WTC11 (cell line): ENCODE measurements around the gene CAPZB. TPM values are rescaled to one million over a fixed set of nuclear protein-coding genes. Genes with fewer than 3 reads are reported as not detected.
A peak's percentile ranks its signal among the peaks of the same experiment; 100 is the strongest.

Experiments used
- ATAC-seq: fragments of 200-7000 bp; cut with Tn5 transposase; 2 replicates; pipeline ENCODE4 v1.10.0; 2021; ENCODE audit warnings: mild to moderate bottlenecking, moderate library complexity
- CTCF ChIA-PET: fragments of 300-600 bp; sonication (Branson Sonifier 250); formaldehyde crosslinking; loops from one replicate; lab custom pipeline; 2021; ENCODE audit warnings: antibody characterized with exemption; lab: Charles Lee
- POLR2A ChIA-PET: fragments of 350-600 bp; sonication (Branson Sonifier 250); formaldehyde crosslinking; loops from one replicate; lab custom pipeline; 2021; ENCODE audit warnings: antibody characterized with exemption; lab: Charles Lee
- DNase-seq: peaks from one replicate; pipeline ENCODE4 v3.0.0; 2021; ENCODE audit warnings: low spot score
- H3K27ac Mint-ChIP-seq: 2 replicates; pipeline ENCODE4 v1.8.0; 2021; ENCODE audit warnings: mixed read lengths
- H3K27me3 Mint-ChIP-seq: 2 replicates; pipeline ENCODE4 v1.8.0; 2021; ENCODE audit warnings: low read depth, mild to moderate bottlenecking, moderate library complexity, mixed read lengths
- H3K36me3 Mint-ChIP-seq: 2 replicates; pipeline ENCODE4 v1.8.0; 2021; ENCODE audit warnings: mixed read lengths
- H3K4me1 Mint-ChIP-seq: 2 replicates; pipeline ENCODE4 v1.8.0; 2022; ENCODE audit warnings: mixed read lengths
- H3K4me3 Mint-ChIP-seq: 2 replicates; pipeline ENCODE4 v1.8.0; 2021; ENCODE audit warnings: mild to moderate bottlenecking, moderate library complexity, mixed read lengths
- H3K9me3 Mint-ChIP-seq: 2 replicates; pipeline ENCODE4 v1.8.0; 2021; ENCODE audit warnings: mixed read lengths
- CBFB ChIP-seq: sonication (generic); formaldehyde crosslinking; IDR thresholded peaks from 2 replicates; pipeline ENCODE4 v1.8.1; 2022; ENCODE audit warnings: mild to moderate bottlenecking, low read depth, missing genetic modification reagents
- JAZF1 ChIP-seq: fragments of 250-450 bp; sonication (Bioruptor Pico); IDR thresholded peaks from 2 replicates; pipeline ENCODE4 v1.9.0; 2021; ENCODE audit warnings: moderate library complexity, mild to moderate bottlenecking, inconsistent platforms
- PRRX2 ChIP-seq: fragments of 250-450 bp; sonication (Bioruptor Pico); IDR thresholded peaks from 2 replicates; pipeline ENCODE4 v1.8.0; 2021; ENCODE audit warnings: mild to moderate bottlenecking
- STAT6 ChIP-seq: sonication (generic); formaldehyde crosslinking; conservative IDR thresholded peaks from 2 replicates; pipeline ENCODE4 v1.8.1; 2023; ENCODE audit warnings: mild to moderate bottlenecking, low read depth, missing genetic modification reagents, moderate library complexity
- ZBTB43 ChIP-seq: sonication (generic); formaldehyde crosslinking; IDR thresholded peaks from 2 replicates; pipeline ENCODE4 v1.8.1; 2023; ENCODE audit warnings: mild to moderate bottlenecking, missing genetic modification reagents
- total RNA-seq: library from RNA; stranded (reverse); gene quantifications from 3 replicates; pipeline ENCODE4 v1.2.3, GENCODE V29; 2021
- TF ChIP-seq, protein P1 (sequence below): sonication (generic); formaldehyde crosslinking; IDR thresholded peaks from 2 replicates; pipeline ENCODE4 v1.8.0; 2023; ENCODE audit warnings: missing genetic modification reagents, mild to moderate bottlenecking, borderline replicate concordance
- TF ChIP-seq, protein P2 (sequence below): fragments of 200-600 bp; IDR thresholded peaks from 2 replicates; pipeline ENCODE4 v1.8.0; 2022; ENCODE audit warnings: antibody characterized with exemption
- TF ChIP-seq, protein P3 (sequence below): sonication (generic); formaldehyde crosslinking; IDR thresholded peaks from 2 replicates; pipeline ENCODE4 v1.8.0; 2023; ENCODE audit warnings: mild to moderate bottlenecking, missing genetic modification reagents
- TF ChIP-seq, protein P4 (sequence below): fragments of 250-450 bp; sonication (Bioruptor Pico); IDR thresholded peaks from 2 replicates; pipeline ENCODE4 v1.9.0; 2021; ENCODE audit warnings: mild to moderate bottlenecking
- TF ChIP-seq, protein P5 (sequence below): sonication (generic); formaldehyde crosslinking; IDR thresholded peaks from 2 replicates; pipeline ENCODE4 v1.8.1; 2022; ENCODE audit warnings: mild to moderate bottlenecking, missing genetic modification reagents, moderate library complexity, borderline replicate concordance

The CAPZB gene
- total RNA-seq, 1 experiment from 2014 or later: 348 TPM

GRCh38 chr1:19398309-19398760, 87.0 kb downstream of the CAPZB start:
- ChIA-PET POLR2A (no interaction called here), CTCF (interaction anchor here (0.7 kb wide), 1 partner anchor 256 kb away, joined by 3 read pairs; no protein-coding TSS in a partner anchor)
- no peak for ATAC-seq
- Mint-ChIP-seq H3K4me3 (no peak overlapping the region), H3K4me1 (peaks cover 68% of the 10 kb centered on the region), H3K27ac (peak overlapping the region; percentile 64), H3K36me3 (peaks cover 15% of the 10 kb centered on the region; the same call in 1 of the 2 replicates), H3K27me3 (no peaks in the 10 kb centered on the region), H3K9me3 (no peaks in the 10 kb centered on the region)
- TF ChIP-seq STAT6 (CRISPR knock-in tag) (no peak), CBFB (CRISPR knock-in tag) (no peak), JAZF1 (CRISPR knock-in tag) (no peak), PRRX2 (no peak), ZBTB43 (CRISPR knock-in tag) (no peak)
- TF ChIP-seq, protein P1, sequence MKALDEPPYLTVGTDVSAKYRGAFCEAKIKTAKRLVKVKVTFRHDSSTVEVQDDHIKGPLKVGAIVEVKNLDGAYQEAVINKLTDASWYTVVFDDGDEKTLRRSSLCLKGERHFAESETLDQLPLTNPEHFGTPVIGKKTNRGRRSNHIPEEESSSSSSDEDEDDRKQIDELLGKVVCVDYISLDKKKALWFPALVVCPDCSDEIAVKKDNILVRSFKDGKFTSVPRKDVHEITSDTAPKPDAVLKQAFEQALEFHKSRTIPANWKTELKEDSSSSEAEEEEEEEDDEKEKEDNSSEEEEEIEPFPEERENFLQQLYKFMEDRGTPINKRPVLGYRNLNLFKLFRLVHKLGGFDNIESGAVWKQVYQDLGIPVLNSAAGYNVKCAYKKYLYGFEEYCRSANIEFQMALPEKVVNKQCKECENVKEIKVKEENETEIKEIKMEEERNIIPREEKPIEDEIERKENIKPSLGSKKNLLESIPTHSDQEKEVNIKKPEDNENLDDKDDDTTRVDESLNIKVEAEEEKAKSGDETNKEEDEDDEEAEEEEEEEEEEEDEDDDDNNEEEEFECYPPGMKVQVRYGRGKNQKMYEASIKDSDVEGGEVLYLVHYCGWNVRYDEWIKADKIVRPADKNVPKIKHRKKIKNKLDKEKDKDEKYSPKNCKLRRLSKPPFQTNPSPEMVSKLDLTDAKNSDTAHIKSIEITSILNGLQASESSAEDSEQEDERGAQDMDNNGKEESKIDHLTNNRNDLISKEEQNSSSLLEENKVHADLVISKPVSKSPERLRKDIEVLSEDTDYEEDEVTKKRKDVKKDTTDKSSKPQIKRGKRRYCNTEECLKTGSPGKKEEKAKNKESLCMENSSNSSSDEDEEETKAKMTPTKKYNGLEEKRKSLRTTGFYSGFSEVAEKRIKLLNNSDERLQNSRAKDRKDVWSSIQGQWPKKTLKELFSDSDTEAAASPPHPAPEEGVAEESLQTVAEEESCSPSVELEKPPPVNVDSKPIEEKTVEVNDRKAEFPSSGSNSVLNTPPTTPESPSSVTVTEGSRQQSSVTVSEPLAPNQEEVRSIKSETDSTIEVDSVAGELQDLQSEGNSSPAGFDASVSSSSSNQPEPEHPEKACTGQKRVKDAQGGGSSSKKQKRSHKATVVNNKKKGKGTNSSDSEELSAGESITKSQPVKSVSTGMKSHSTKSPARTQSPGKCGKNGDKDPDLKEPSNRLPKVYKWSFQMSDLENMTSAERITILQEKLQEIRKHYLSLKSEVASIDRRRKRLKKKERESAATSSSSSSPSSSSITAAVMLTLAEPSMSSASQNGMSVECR: no peak
- TF ChIP-seq, protein P2, sequence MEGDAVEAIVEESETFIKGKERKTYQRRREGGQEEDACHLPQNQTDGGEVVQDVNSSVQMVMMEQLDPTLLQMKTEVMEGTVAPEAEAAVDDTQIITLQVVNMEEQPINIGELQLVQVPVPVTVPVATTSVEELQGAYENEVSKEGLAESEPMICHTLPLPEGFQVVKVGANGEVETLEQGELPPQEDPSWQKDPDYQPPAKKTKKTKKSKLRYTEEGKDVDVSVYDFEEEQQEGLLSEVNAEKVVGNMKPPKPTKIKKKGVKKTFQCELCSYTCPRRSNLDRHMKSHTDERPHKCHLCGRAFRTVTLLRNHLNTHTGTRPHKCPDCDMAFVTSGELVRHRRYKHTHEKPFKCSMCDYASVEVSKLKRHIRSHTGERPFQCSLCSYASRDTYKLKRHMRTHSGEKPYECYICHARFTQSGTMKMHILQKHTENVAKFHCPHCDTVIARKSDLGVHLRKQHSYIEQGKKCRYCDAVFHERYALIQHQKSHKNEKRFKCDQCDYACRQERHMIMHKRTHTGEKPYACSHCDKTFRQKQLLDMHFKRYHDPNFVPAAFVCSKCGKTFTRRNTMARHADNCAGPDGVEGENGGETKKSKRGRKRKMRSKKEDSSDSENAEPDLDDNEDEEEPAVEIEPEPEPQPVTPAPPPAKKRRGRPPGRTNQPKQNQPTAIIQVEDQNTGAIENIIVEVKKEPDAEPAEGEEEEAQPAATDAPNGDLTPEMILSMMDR: no peak
- TF ChIP-seq, protein P3, sequence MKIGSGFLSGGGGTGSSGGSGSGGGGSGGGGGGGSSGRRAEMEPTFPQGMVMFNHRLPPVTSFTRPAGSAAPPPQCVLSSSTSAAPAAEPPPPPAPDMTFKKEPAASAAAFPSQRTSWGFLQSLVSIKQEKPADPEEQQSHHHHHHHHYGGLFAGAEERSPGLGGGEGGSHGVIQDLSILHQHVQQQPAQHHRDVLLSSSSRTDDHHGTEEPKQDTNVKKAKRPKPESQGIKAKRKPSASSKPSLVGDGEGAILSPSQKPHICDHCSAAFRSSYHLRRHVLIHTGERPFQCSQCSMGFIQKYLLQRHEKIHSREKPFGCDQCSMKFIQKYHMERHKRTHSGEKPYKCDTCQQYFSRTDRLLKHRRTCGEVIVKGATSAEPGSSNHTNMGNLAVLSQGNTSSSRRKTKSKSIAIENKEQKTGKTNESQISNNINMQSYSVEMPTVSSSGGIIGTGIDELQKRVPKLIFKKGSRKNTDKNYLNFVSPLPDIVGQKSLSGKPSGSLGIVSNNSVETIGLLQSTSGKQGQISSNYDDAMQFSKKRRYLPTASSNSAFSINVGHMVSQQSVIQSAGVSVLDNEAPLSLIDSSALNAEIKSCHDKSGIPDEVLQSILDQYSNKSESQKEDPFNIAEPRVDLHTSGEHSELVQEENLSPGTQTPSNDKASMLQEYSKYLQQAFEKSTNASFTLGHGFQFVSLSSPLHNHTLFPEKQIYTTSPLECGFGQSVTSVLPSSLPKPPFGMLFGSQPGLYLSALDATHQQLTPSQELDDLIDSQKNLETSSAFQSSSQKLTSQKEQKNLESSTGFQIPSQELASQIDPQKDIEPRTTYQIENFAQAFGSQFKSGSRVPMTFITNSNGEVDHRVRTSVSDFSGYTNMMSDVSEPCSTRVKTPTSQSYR (CRISPR knock-in tag): no peak
- TF ChIP-seq, protein P4, sequence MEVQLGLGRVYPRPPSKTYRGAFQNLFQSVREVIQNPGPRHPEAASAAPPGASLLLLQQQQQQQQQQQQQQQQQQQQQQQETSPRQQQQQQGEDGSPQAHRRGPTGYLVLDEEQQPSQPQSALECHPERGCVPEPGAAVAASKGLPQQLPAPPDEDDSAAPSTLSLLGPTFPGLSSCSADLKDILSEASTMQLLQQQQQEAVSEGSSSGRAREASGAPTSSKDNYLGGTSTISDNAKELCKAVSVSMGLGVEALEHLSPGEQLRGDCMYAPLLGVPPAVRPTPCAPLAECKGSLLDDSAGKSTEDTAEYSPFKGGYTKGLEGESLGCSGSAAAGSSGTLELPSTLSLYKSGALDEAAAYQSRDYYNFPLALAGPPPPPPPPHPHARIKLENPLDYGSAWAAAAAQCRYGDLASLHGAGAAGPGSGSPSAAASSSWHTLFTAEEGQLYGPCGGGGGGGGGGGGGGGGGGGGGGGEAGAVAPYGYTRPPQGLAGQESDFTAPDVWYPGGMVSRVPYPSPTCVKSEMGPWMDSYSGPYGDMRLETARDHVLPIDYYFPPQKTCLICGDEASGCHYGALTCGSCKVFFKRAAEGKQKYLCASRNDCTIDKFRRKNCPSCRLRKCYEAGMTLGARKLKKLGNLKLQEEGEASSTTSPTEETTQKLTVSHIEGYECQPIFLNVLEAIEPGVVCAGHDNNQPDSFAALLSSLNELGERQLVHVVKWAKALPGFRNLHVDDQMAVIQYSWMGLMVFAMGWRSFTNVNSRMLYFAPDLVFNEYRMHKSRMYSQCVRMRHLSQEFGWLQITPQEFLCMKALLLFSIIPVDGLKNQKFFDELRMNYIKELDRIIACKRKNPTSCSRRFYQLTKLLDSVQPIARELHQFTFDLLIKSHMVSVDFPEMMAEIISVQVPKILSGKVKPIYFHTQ: no peak
- TF ChIP-seq, protein P5, sequence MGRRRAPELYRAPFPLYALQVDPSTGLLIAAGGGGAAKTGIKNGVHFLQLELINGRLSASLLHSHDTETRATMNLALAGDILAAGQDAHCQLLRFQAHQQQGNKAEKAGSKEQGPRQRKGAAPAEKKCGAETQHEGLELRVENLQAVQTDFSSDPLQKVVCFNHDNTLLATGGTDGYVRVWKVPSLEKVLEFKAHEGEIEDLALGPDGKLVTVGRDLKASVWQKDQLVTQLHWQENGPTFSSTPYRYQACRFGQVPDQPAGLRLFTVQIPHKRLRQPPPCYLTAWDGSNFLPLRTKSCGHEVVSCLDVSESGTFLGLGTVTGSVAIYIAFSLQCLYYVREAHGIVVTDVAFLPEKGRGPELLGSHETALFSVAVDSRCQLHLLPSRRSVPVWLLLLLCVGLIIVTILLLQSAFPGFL (CRISPR knock-in tag): no peak
- no peak for DNase-seq
